NCI-H748 treated with DMSO at 0.1 percent for 48 hours (cell line): ENCODE data around the gene OSBPL2.

Experiments
- DNase-seq: peaks from one replicate; lab custom pipeline; 2025; lab: John Stamatoyannopoulos, UW

The OSBPL2 gene

GRCh38 chr20:62285151-62285550 is 46.8 kb downstream of the OSBPL2 start:
- DNase-seq = no peak

- no peak for DNase-seq
Measured at GRCh38 chr20:62285722-62286121, 47.4 kb downstream of the OSBPL2 start.

- no peak for DNase-seq
Measured at GRCh38 chr20:62286493-62287064, 48.3 kb downstream of the OSBPL2 start.

GRCh38 chr20:62287129-62287528 is 48.8 kb downstream of the OSBPL2 start:
- no peak for DNase-seq

GRCh38 chr20:62287759-62288534 is 49.6 kb downstream of the OSBPL2 start:
- DNase-seq = no peak

- no peak for DNase-seq
Measured at GRCh38 chr20:62288535-62289105, 50.3 kb downstream of the OSBPL2 start.

GRCh38 chr20:62289131-62289530 is 50.8 kb downstream of the OSBPL2 start:
- DNase-seq = no peak

GRCh38 chr20:62289898-62290297 is 51.6 kb downstream of the OSBPL2 start:
- no peak for DNase-seq

GRCh38 chr20:62291251-62292066 is 53.1 kb downstream of the OSBPL2 start:
- no peak for DNase-seq

- no peak for DNase-seq
Measured at GRCh38 chr20:62292108-62292507, 53.8 kb downstream of the OSBPL2 start.

- DNase-seq = no peak
Measured at GRCh38 chr20:62293111-62293784, 54.9 kb downstream of the OSBPL2 start.

- no peak for DNase-seq
Measured at GRCh38 chr20:62293946-62294345, 55.6 kb downstream of the OSBPL2 start.

- no peak for DNase-seq
Measured at GRCh38 chr20:62294516-62294915, 56.2 kb downstream of the OSBPL2 start.

- no peak for DNase-seq
Measured at GRCh38 chr20:62296724-62297448, 58.6 kb downstream of the OSBPL2 start.

- no peak for DNase-seq
Measured at GRCh38 chr20:62297449-62298227, 59.3 kb downstream of the OSBPL2 start.

- no peak for DNase-seq
Measured at GRCh38 chr20:62298577-62299249, 60.4 kb downstream of the OSBPL2 start.

GRCh38 chr20:62299666-62300236 is 61.4 kb downstream of the OSBPL2 start:
- no peak for DNase-seq

GRCh38 chr20:62300319-62300718 is 62.0 kb downstream of the OSBPL2 start:
- no peak for DNase-seq

- DNase-seq = no peak
Measured at GRCh38 chr20:62301111-62301668, 62.9 kb downstream of the OSBPL2 start.
